ENCODE measurements around the gene WNT2. TPM values are rescaled to one million over a fixed set of nuclear protein-coding genes. Genes with fewer than 3 reads are reported as not detected.

The WNT2 gene
- total RNA-seq = 9.0 TPM
- long read RNA-seq, transcript WNT2-201 (5 exons, 2,907 nt) = major isoform, 20 of 25 reads
- long read RNA-seq, partial matches to known transcripts = 2 of 25 reads
- long read RNA-seq, other reads (novel, unspliced or antisense) = 3 of 25 reads

- peaks cover 18% of the 10 kb centered on the region for H3K4me1 ChIP-seq
- DNase-seq (no peak), ATAC-seq (peak in 1 of 2 donors; percentile 27)
- intact Hi-C loops (cut with DNase I) = no loop called here
- peaks cover 30% of the 10 kb centered on the region for H3K27me3 ChIP-seq (ENCODE audit: low read depth)
- H3K4me3 ChIP-seq = peak within 1 kb of the TSS; percentile 53
- H3K9me3 ChIP-seq = no peaks in the 10 kb centered on the region
- peak within 1 kb of the TSS; percentile 78 for H3K27ac ChIP-seq
- TF ChIP-seq CTCF (IDR thresholded peaks at IDR 0.05) = no peak
- no peaks in the 10 kb centered on the region for H3K36me3 ChIP-seq
Observed at GRCh38 chr7:117322741-117323304, at the start of gene WNT2. Gene WNT2 (minus strand): TSS chr7:117323058. CDS start chr7:117322989, 69 bp downstream.

GRCh38 chr7:117372073-117372472 is 49.2 kb upstream of the WNT2 start:
- H3K27ac ChIP-seq = no peak overlapping the region
- no peaks in the 10 kb centered on the region for H3K9me3 ChIP-seq
- intact Hi-C loops (cut with DNase I) = loop anchor here (10.0 kb wide), 1 partner anchor 157 kb away; no protein-coding TSS in a partner anchor
- ATAC-seq (no peak), DNase-seq (no peak)
- H3K27me3 ChIP-seq (ENCODE audit: low read depth) = no peaks in the 10 kb centered on the region
- no peaks in the 10 kb centered on the region for H3K36me3 ChIP-seq
- no peak overlapping the region for H3K4me3 ChIP-seq
- no peak for TF ChIP-seq CTCF (IDR thresholded peaks at IDR 0.05)
- no peaks in the 10 kb centered on the region for H3K4me1 ChIP-seq

GRCh38 chr7:117364339-117365080 is 41.7 kb upstream of the WNT2 start:
- peak in 1 of 2 donors; percentile 13 for ATAC-seq
- Histone ChIP-seq H3K27ac (no peak overlapping the region), H3K27me3 (ENCODE audit: low read depth) (no peaks in the 10 kb centered on the region), H3K9me3 (no peaks in the 10 kb centered on the region), H3K4me3 (no peak overlapping the region), H3K4me1 (no peaks in the 10 kb centered on the region), H3K36me3 (no peaks in the 10 kb centered on the region)
- TF ChIP-seq CTCF (IDR thresholded peaks at IDR 0.05) = no peak
- intact Hi-C loops (cut with DNase I) = no loop called here
- DNase-seq = no peak

- DNase-seq = no peak
- H3K4me3 ChIP-seq = no peak overlapping the region
Observed at GRCh38 chr7:117362294-117362888, 39.5 kb upstream of the WNT2 start.

More at GRCh38 chr7:117362294-117362888, 39.5 kb upstream of the WNT2 start:
- no peak for ATAC-seq
- no peaks in the 10 kb centered on the region for H3K9me3 ChIP-seq
- no peak for TF ChIP-seq CTCF (IDR thresholded peaks at IDR 0.05)
- intact Hi-C loops (cut with DNase I) = no loop called here
- no peaks in the 10 kb centered on the region for H3K36me3 ChIP-seq
- H3K27ac ChIP-seq = no peak overlapping the region
- no peaks in the 10 kb centered on the region for H3K4me1 ChIP-seq
- no peaks in the 10 kb centered on the region for H3K27me3 ChIP-seq (ENCODE audit: low read depth)
